Islet of Langerhans (tissue), 1 donor: Measurements from ENCODE around the gene KDM6A.
A peak's percentile ranks its signal among the peaks of the same experiment; 100 is the strongest.
"Not testable (repeated sequence)": the region's sequence is repeated elsewhere in the genome, so short reads cannot be mapped to it uniquely, and the experiment has no call there.

Source experiments
- FAIRE-seq: peaks from one replicate; lab custom pipeline; 2011; peaks lifted over from hg19 to GRCh38; lab: Jason Lieb, UNC

The KDM6A gene

DNA sequence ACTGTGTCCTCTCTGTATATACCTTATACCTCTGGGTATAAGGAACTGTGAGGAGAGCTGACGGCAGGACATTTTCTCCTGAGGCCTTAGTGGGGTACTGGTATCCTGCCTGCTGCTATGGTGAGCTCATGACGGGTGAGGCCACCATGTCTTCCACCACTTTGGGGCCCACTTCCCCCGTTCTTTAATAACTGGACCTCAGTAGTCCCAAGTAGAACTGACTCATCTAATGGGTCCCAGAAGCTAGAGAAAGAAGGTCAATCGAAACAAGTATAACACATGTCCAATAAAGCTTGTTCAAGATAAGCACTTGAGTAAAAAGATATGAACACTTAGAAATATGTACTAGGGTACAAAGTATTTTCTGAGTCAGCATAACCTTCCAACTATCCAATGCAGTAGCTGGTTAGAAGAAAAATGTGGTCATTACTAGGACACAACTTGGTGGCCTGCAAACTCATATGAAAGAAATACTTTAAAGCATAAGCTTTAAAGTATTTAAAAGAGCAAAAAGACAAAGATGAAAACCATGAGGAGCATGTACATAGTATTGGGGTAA, 256.0 kb downstream of the KDM6A start:
- FAIRE-seq, result no peak

DNA sequence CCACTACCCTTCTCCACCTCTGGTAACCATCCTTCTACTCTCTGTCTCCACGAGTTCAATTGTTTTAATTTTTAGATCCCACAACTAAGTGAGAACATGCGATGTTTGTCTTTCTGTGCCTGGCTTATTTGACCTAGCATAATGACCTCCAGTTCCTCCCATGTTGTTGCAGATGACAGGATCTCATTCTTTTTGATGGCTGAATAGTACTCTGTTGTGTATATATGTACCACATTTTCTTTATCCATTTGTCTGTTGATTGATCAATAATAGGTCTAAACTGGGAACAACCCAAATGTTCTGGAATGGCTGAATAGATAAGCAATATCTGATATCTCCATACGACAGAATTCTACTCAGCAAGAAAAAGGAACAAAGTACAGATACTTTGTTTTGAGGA, 260.5 kb downstream of the KDM6A start:
- FAIRE-seq, result no peak

DNA sequence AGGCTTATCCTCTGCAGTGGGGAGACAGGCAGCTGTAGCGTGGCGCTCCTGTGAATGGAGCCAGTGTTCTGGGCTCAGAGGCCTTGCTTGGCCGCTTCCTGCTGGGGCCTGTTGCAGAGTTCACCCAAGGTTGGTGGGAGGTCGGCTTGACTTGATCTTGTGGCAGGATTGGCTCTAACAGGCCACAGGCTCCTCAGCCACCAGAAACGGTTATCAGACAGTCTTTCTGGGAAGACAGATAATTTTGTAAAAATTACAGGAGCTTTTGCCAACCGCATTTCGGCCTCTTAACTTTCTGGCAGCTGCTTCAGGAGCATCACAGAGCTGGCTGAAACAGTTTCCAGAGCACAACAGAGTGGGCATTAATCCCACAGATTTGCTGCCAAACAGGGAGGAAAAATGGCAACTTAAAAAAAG, 261.3 kb downstream of the KDM6A start:
- FAIRE-seq, result no peak

DNA sequence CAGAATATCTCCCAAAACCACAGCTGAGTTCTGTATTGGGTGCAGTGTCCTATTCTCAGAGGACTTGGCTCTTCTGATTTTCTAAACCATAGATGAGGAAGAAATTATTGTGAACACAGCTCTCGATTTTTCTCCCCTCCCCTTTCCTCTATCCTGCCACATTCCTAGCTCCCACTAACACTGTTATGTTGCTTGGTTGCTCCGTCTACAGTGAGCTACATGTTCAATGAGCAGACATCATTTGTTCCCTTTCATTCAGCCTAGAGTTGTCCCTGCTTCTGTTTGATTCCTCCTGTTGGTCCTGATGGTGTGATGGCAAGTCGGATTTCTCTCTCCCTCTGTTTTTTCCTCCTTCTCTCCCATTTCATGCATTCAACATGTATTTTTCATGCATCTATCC, 261.8 kb downstream of the KDM6A start:
- FAIRE-seq, result no peak

DNA sequence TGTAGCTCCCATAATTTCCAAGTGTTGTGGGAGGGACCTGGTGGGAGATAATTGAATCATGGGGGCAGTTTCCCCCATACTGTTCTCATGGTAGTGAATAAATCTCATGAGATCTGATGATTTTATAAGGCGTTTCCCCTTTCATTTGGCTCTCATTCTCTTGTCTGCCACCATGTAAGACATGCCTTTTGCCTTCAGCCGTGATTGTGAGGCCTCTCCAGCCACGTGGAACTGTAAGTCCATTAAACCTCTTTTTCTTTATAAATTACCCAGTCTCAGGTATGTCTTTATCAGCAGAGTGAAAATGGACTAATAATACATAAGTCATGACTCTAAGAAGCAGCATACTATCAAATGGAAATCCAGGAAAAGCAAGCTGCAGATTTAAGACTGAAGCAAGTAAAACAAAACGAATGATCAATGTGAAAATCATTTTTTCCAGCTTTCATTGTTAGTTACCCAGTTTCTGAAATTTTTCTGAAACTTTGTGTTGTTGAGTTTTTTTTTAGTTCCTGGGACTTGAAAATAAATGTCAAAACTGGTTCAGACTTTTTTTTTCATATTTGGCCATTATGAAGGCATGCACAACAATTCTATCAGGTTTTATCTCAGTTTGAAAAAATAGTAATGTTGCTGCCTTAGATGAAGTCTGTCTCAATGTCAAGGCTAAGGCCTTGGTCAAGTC, 262.5 kb downstream of the KDM6A start:
- FAIRE-seq, result not testable (repeated sequence)

DNA sequence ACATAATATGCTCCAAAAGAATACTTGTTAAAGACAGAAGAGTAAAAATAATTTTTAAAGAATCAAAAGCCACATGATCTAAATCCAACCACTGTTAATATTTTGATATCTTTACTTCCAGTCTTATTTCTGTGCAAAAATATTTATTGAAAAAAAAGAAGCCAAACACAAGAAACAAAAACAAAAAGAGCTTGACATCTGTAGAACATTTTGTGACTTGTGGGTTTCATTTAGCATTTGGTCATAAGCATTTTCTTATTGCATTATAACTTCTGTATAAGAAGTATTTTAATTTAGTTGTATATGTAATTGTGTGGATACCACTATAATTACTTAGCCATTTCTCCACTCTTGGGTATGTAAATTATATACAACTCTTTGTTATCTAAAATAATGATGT, 264.5 kb downstream of the KDM6A start:
- peak; percentile 97 for FAIRE-seq

DNA sequence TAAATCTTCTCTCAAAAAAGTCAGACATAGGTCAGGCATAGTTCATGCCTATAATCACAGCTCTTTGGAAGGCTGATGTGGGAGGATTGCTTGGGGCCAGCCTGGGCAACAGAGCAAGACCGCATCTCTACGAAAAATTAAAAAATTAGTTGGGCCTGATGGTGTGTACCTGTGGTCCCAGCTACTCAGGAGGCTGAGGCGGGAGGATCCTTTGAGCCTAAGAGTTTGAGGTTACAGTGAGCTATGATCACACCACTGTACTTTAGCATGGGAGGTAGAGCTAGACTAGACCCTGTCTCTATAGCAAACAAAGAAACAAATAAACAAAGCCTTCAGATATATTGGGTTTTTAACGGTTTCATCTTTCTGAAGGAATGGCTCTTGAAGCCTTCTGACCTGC, 265.5 kb downstream of the KDM6A start:
- no peak for FAIRE-seq

DNA sequence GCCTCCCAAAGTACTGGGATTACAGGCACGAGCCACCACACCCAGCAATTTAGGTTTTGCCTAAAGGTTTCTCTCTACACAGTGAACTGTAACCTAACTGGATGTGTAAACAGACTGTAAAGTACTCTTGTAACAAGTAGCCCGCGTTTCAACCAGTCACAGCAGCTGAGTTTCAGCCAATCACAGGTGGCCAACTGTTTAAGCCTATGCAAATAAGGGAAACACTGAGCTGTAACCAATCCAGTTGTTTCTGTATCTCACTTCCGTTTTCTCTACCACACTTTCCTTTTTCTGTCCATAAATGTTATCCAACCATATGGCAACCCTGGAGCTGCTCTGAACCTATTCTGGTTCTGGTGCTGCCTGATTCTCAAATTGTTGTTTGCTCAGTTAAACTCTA, 267.8 kb downstream of the KDM6A start:
- FAIRE-seq, result no peak

DNA sequence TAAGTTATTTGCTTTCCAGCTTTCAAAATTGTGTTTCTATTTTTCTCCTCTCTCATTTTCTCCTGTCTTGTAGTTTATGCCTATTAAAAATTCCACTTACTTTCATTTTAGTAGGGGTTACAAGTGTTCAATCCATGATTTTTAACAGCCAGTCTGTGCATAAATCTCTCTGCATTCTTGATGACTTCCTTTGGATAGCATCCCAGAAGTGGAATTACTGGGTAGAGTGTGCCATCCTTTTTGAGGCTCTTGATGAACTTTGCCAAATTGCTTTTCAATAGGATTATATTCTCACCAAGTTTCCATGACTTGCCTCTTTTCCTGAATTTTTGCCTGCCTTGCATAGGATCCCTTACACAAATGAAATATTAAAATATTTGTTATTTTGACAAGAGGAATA, 269.2 kb downstream of the KDM6A start:
- no peak for FAIRE-seq

DNA sequence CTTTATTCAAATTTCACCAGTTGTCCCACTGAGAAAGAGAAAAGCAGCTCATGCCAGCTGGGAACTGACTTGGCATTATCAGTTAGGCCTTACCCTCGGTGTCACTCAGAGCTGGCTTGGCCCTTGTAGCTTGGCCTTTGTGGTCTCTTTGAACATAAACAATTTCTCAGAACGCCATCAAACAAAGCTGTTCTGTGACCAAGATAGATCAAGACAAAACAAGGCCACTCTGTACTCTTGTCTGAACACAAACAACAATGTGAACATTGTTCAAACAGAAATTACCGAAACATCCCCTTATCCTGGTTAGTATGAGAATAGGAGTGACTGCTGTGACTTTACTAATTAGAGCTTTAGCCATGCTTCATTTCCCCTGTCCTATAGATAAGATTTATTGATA, 270.5 kb downstream of the KDM6A start:
- FAIRE-seq, result no peak

DNA sequence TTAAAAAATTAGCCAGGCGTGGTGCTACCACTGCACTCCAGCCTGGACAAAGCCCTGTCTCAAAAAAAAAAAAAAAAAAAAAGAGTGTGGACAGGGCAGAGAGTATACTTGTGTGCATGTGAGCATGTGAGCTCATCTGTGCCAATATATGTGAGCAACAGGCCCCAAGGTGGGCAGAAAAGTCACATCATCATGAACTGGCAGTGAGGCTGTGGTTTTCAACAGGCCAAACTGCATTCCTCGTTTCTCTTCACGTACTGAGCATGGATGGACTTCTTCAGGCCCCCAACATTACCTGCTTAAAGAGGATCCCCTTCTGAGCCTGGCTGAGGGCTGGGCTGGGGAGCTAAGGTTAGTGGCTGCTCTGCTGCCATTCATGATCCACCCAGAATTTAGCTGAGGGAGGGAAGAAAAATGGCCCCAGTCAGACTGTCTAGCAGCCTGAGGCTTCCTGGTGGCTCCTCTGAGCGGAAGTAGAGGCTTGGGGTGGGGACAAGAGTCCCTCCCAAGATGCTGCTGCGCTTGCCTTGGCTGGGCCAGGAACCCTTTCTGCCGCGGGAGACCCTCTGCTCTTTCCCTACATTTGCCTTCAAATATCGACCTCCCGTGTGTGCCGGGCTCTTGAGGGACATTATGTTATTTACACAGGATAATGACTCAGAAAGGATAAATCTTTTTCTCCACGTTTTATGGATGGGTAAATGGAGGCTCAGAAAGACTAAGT, 272.7 kb downstream of the KDM6A start:
- no peak for FAIRE-seq

DNA sequence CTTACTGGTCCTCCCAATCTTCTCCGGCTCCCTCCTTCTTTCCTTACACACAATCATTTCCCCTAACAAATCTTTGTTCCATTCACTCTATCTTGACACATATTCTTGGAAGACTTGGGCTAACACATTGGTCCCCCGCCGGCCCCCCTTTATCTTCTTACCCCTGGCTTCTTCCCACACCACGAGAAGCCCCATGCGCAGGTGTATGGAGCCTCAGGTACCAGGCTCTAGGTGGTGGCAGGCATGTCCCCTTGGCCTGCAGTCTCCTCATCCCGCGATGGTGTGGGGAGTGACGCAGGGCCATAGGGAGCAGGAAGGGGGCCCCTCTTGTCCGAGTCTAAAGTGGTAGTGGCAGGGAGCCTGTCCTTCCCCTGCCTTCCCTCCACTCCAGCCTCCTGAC, 277.8 kb downstream of the KDM6A start:
- FAIRE-seq, result no peak

DNA sequence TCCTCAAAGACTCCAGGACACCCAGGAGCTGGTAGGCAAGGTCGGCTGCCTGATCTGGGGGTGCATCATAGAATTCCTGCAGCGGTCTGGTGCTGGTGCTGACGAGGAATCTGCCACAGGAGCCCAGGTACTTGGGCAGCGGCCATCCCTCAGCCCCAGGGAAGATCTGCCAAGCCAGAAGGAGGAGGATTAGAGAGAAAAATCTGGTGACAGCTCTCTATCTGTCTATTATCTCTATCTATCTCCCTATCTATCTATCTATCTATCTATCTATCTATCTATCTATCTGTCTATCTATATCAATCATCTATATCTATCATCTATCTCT, 281.0 kb downstream of the KDM6A start:
- no peak for FAIRE-seq

DNA sequence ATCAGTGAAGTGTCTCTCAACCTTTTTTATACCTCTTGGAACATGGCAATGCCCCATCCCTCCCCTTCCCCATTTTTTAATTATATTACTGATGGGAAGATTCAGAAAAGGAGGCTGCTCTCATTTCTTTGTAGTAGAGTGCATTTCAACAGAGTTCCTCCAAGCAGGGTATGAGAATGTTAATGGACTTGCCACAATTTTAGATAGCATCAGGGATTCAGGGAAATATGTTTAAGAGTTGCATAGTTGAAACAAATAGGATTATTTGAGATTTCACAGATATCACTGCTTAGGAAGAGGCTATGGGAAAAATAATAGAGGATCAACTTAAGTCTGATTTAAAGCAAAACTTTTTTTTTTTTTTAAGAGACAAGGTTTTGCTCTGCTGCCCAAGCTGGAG, 281.5 kb downstream of the KDM6A start:
- no peak for FAIRE-seq

DNA sequence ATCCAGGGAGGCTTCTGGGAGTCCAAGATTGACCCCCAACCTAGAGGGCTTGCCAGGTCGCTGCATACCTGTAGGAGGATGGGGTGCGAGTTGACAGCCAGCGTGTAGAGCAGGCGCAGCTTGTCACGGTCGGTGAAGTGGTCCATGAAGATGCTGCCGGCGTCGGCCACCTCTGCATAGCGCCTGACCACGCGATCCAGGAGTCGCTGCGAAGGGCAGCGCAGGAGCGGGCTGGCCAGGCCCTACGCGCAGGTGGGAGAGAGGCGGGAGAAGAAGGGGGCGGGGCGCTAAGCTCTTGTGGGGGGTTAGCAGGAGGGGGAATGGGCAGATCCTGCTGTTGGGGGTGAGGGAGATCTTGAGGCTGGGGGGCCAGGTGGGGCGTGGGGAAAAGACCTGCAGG, 284.7 kb downstream of the KDM6A start:
- no peak for FAIRE-seq
